HepG2 (cell line): ENCODE data around the gene CCDC154. TPM values are rescaled to one million over a fixed set of nuclear protein-coding genes. Genes with fewer than 3 reads are reported as not detected.

Source experiments
- ADNP ChIP-seq: sonication (generic); formaldehyde crosslinking; IDR thresholded peaks from 2 replicates; pipeline ENCODE4 v1.4.0; 2020; ENCODE audit warnings: missing genetic modification reagents
- ARNT2 ChIP-seq: sonication (generic); formaldehyde crosslinking; IDR thresholded peaks from 2 replicates; pipeline ENCODE4 v1.8.0; 2022; ENCODE audit warnings: mild to moderate bottlenecking, low read depth, missing genetic modification reagents, moderate library complexity
- CENPT ChIP-seq: sonication (generic); formaldehyde crosslinking; IDR thresholded peaks from 2 replicates; pipeline ENCODE4 v1.8.0; 2022; ENCODE audit warnings: low read depth, mild to moderate bottlenecking, moderate library complexity, missing genetic modification reagents
- DNMT3B ChIP-seq: conservative IDR thresholded peaks from 2 replicates; pipeline ENCODE4 v1.6.1; 2016; ENCODE audit warnings: missing biosample characterization, control low read depth
- ELF1 ChIP-seq: sonication (generic); formaldehyde crosslinking; IDR thresholded peaks from 2 replicates; pipeline ENCODE4 v1.4.0; 2020; ENCODE audit warnings: missing genetic modification reagents
- GMEB1 ChIP-seq: sonication (generic); formaldehyde crosslinking; IDR thresholded peaks from 2 replicates; pipeline ENCODE4 v1.5.1; 2020; ENCODE audit warnings: missing genetic modification reagents, mild to moderate bottlenecking, borderline replicate concordance
- HNF1A ChIP-seq, 2 experiments: sonication (generic) in 1 of 2; formaldehyde crosslinking in 1 of 2; IDR thresholded peaks; 2 replicates each; pipeline versions ENCODE4 v1.4.0 to v1.6.1; 2016 to 2020; ENCODE audit warnings: borderline replicate concordance in 1 of 2, low read depth in 1 of 2, mild to moderate bottlenecking in 1 of 2, missing genetic modification reagents in 1 of 2
- HNF4G ChIP-seq, 2 experiments: sonication (generic) in 1 of 2; formaldehyde crosslinking in 1 of 2; IDR thresholded peaks; 2 replicates each; pipeline versions ENCODE4 v1.4.0 to v1.6.1; 2011 to 2020; ENCODE audit warnings: borderline replicate concordance in 2 of 2, low read depth in 2 of 2, mild to moderate bottlenecking in 2 of 2, low read length in 1 of 2, missing genetic modification reagents in 1 of 2, moderate library complexity in 1 of 2
- KAT8 ChIP-seq: IDR thresholded peaks from 2 replicates; pipeline ENCODE4 v1.6.1; 2016; ENCODE audit warnings: missing genetic modification reagents, missing compliant biosample characterization
- MTA3 ChIP-seq: sonication (generic); formaldehyde crosslinking; IDR thresholded peaks from 2 replicates; pipeline ENCODE4 v1.4.0; 2020; ENCODE audit warnings: missing genetic modification reagents
- PHF21A ChIP-seq: sonication (generic); formaldehyde crosslinking; IDR thresholded peaks from 2 replicates; pipeline ENCODE4 v1.5.0; 2020; ENCODE audit warnings: mild to moderate bottlenecking, missing genetic modification reagents
- RORA ChIP-seq: sonication (generic); formaldehyde crosslinking; IDR thresholded peaks from 2 replicates; pipeline ENCODE4 v1.5.0; 2020; ENCODE audit warnings: mild to moderate bottlenecking, missing genetic modification reagents, moderate library complexity
- TOPORS ChIP-seq: sonication (generic); formaldehyde crosslinking; IDR thresholded peaks from 2 replicates; pipeline ENCODE4 v1.8.0; 2023; ENCODE audit warnings: mild to moderate bottlenecking, missing genetic modification reagents
- WIZ ChIP-seq: sonication (generic); formaldehyde crosslinking; IDR thresholded peaks from 2 replicates; pipeline ENCODE4 v1.5.1; 2020; ENCODE audit warnings: mild to moderate bottlenecking, missing genetic modification reagents
- ZIK1 ChIP-seq: sonication (generic); formaldehyde crosslinking; IDR thresholded peaks from 2 replicates; pipeline ENCODE4 v1.5.0; 2020; ENCODE audit warnings: mild to moderate bottlenecking, low read depth, missing genetic modification reagents, borderline replicate concordance
- ZNF329 ChIP-seq: sonication (generic); formaldehyde crosslinking; IDR thresholded peaks from 2 replicates; pipeline ENCODE4 v1.9.0; 2021; ENCODE audit warnings: low read depth, mild to moderate bottlenecking, missing genetic modification reagents
- ZNF431 ChIP-seq: sonication (generic); formaldehyde crosslinking; IDR thresholded peaks from 2 replicates; pipeline ENCODE4 v1.9.0; 2022; ENCODE audit warnings: missing genetic modification reagents, low read depth, mild to moderate bottlenecking, borderline replicate concordance
- ZNF713 ChIP-seq: sonication (generic); formaldehyde crosslinking; IDR thresholded peaks from 2 replicates; pipeline ENCODE4 v1.4.0; 2020; ENCODE audit warnings: mild to moderate bottlenecking, missing genetic modification reagents
- ZNF839 ChIP-seq: sonication (generic); formaldehyde crosslinking; IDR thresholded peaks from 2 replicates; pipeline ENCODE4 v1.4.0; 2020; ENCODE audit warnings: missing genetic modification reagents, mild to moderate bottlenecking, borderline replicate concordance
- ZNF878 ChIP-seq: sonication (generic); formaldehyde crosslinking; IDR thresholded peaks from 2 replicates; pipeline ENCODE4 v1.8.1; 2023; ENCODE audit warnings: mild to moderate bottlenecking, missing genetic modification reagents, moderate library complexity
- polyA plus RNA-seq, 8 experiments: library from polyadenylated mRNA; depleted of rRNA in 3 of 8; stranded (reverse) in 7 of 8; unstranded in 1 of 8; fragments of >200 nt; fragmentation: Illumina TruSeq in 4 of 8; extraction: Trizol in 4 of 8; gene quantifications; 2 replicates each; pipeline versions ENCODE4 v1.2.1 to v1.2.3, GENCODE V29; 2011 to 2016; ENCODE audit warnings: low read depth in 4 of 8, missing spikeins in 1 of 8, mixed read lengths in 1 of 8; ENCODE audit not compliant: insufficient read depth in 1 of 8
- total RNA-seq, 5 experiments: library from RNA; depleted of rRNA; stranded (reverse); fragments of >200 nt; fragmentation: Illumina TruSeq; extraction: Trizol; gene quantifications; 2 replicates each; pipeline ENCODE4 v1.2.3, GENCODE V29; 2016; ENCODE audit warnings: low read depth in 1 of 5
- TF ChIP-seq, protein P1 (sequence below): sonication (generic); formaldehyde crosslinking; IDR thresholded peaks from 2 replicates; pipeline ENCODE4 v1.4.0; 2020; ENCODE audit warnings: low read depth, mild to moderate bottlenecking, missing genetic modification reagents

CCDC154 gene
- total and polyA plus RNA-seq, 2 of the 13 experiments (the other 11 are each of a cell fraction or from before 2014, with no cell fraction given), result 0.92 to 1.5 TPM

GRCh38 chr16:1408171-1408837, 36.1 kb downstream of the CCDC154 start (continued):
- TF ChIP-seq HNF1A (IDR thresholded peaks at IDR 0.05; ENCODE audit: low read depth), result no peak
- no peak; the same call in 1 of the 2 replicates for TF ChIP-seq HNF1A (CRISPR knock-in tag; IDR thresholded peaks at IDR 0.05; ENCODE audit: borderline replicate concordance)
- no peak for TF ChIP-seq ZNF713
- TF ChIP-seq ZNF839 (CRISPR knock-in tag), result no peak
- no peak for TF ChIP-seq ARNT2 (CRISPR knock-in tag)
- no peak for TF ChIP-seq RORA (CRISPR knock-in tag)
- peak; percentile 42; the same call in 1 of the 2 replicates for TF ChIP-seq ELF1 (CRISPR knock-in tag)
- TF ChIP-seq TOPORS (CRISPR knock-in tag), result no peak
- no peak for TF ChIP-seq WIZ (CRISPR knock-in tag)
- TF ChIP-seq, protein P1, sequence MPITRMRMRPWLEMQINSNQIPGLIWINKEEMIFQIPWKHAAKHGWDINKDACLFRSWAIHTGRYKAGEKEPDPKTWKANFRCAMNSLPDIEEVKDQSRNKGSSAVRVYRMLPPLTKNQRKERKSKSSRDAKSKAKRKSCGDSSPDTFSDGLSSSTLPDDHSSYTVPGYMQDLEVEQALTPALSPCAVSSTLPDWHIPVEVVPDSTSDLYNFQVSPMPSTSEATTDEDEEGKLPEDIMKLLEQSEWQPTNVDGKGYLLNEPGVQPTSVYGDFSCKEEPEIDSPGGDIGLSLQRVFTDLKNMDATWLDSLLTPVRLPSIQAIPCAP, result no peak
- no peak for TF ChIP-seq PHF21A (CRISPR knock-in tag)
- TF ChIP-seq ZNF431 (CRISPR knock-in tag), result no peak
- no peak for TF ChIP-seq HNF4G (IDR thresholded peaks at IDR 0.05; ENCODE audit: borderline replicate concordance, low read depth, low read length)
- TF ChIP-seq HNF4G (CRISPR knock-in tag; IDR thresholded peaks at IDR 0.05; ENCODE audit: borderline replicate concordance, low read depth), result no peak
- TF ChIP-seq ZNF329, result no peak
- TF ChIP-seq ZNF878, result no peak
- no peak for TF ChIP-seq ADNP (CRISPR knock-in tag)
- no peak for TF ChIP-seq MTA3 (CRISPR knock-in tag)
- peak; percentile 39; the same call in 1 of the 2 replicates for TF ChIP-seq GMEB1
- TF ChIP-seq KAT8 (CRISPR knock-in tag), result no peak
- no peak for TF ChIP-seq ZIK1 (CRISPR knock-in tag)
- TF ChIP-seq DNMT3B (CRISPR knock-in tag), result no peak
- TF ChIP-seq CENPT (CRISPR knock-in tag), result no peak
